GM21737 (cell line): ENCODE data around the gene FOCAD.
"Not testable (repeated sequence)": the region's sequence is repeated elsewhere in the genome, so short reads cannot be mapped to it uniquely, and the experiment has no call there.

Experiments
- ATAC-seq: cut with Tn5 transposase; IDR thresholded peaks from one replicate; pipeline ENCODE4 v1.9.1; 2021; ENCODE audit warnings: mild to moderate bottlenecking, moderate library complexity; ENCODE audit not compliant: unreplicated experiment

The FOCAD gene

GRCh38 chr9:20945856-20946255, 261.8 kb downstream of the FOCAD start:
- no peak for ATAC-seq

GRCh38 chr9:20948703-20949102, 264.6 kb downstream of the FOCAD start:
- ATAC-seq, result no peak

GRCh38 chr9:20950707-20951106, 266.6 kb downstream of the FOCAD start:
- no peak for ATAC-seq

GRCh38 chr9:20962536-20963225, 278.6 kb downstream of the FOCAD start:
- no peak for ATAC-seq

GRCh38 chr9:20972684-20973083, 288.6 kb downstream of the FOCAD start:
- no peak for ATAC-seq

- ATAC-seq, result not testable (repeated sequence)
These were observed 289.3 kb downstream of the FOCAD start for GRCh38 chr9:20973246-20973947.

GRCh38 chr9:20974191-20974938, 290.3 kb downstream of the FOCAD start:
- ATAC-seq, result not testable (repeated sequence)

- no peak for ATAC-seq
These were observed 294.2 kb downstream of the FOCAD start for GRCh38 chr9:20978249-20978648.

GRCh38 chr9:20980832-20981455, 296.9 kb downstream of the FOCAD start:
- ATAC-seq, result peak; percentile 70

GRCh38 chr9:20981486-20981885, 297.4 kb downstream of the FOCAD start:
- no peak for ATAC-seq

- ATAC-seq, result no peak
These were observed 300.4 kb downstream of the FOCAD start for GRCh38 chr9:20984506-20984905.

GRCh38 chr9:20985851-20986600, 302.0 kb downstream of the FOCAD start:
- ATAC-seq, result no peak

GRCh38 chr9:20987521-20987920, 303.5 kb downstream of the FOCAD start:
- no peak for ATAC-seq

- no peak for ATAC-seq
These were observed 304.0 kb downstream of the FOCAD start for GRCh38 chr9:20988061-20988460.

- no peak for ATAC-seq
These were observed 304.7 kb downstream of the FOCAD start for GRCh38 chr9:20988671-20989315.

GRCh38 chr9:20989923-20990341, 305.9 kb downstream of the FOCAD start:
- no peak for ATAC-seq

- no peak for ATAC-seq
These were observed 306.8 kb downstream of the FOCAD start for GRCh38 chr9:20990867-20991266.

GRCh38 chr9:20994486-20994885, 310.4 kb downstream of the FOCAD start:
- no peak for ATAC-seq

- no peak for ATAC-seq
These were observed 311.6 kb downstream of the FOCAD start for GRCh38 chr9:20995616-20996015.

- ATAC-seq, result no peak
These were observed 312.8 kb downstream of the FOCAD start for GRCh38 chr9:20996809-20997208.
